Measurements from ENCODE around the gene CCDC186. TPM values are rescaled to one million over a fixed set of nuclear protein-coding genes. Genes with fewer than 3 reads are reported as not detected.

Gene CCDC186
- polyA plus RNA-seq, 1 of the 3 experiments (the other 2 are of a cell fraction), result 1.3 TPM

DNA sequence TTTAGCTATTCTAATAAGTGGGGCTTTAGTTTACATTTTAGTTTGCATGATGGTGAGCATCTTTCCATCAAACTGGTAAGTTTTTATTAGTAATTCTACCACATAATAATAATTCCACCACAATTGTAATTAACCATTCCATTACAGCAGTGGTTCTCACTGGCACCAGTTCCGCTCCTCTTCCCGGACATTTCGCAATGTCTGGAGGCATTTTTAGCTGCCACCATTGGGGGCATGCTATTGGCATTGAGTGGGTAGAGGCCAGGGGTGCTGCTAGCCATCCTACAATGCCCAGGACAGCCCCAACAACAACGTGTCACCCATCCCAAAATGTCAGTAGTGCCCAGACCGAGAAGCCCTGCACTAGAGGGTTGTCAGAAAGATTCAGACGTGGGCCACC is 98.9 kb downstream of the CCDC186 start:
- H2AFZ ChIP-seq (ENCODE audit: low read depth), result no peak overlapping the region
- H3K36me3 ChIP-seq (replicated peaks in 1 of 2; ENCODE audit: control insufficient read depth in 1 of 2, insufficient read depth in 2 of 2, low read length in 1 of 2), result no peaks in the 10 kb centered on the region
- CTCF ChIA-PET, result interaction anchor here (1.7 kb wide), 1 partner anchor 10 kb away, joined by 4 read pairs; no protein-coding TSS in a partner anchor
- no peaks in the 10 kb centered on the region for H3F3A ChIP-seq (replicated peaks; ENCODE audit: insufficient read depth)
- DNase-seq, result no peak
- H3K9me3 ChIP-seq, result no peaks in the 10 kb centered on the region
- no peaks in the 10 kb centered on the region for H3K79me2 ChIP-seq (ENCODE audit: insufficient read depth)
- H3K4me2 ChIP-seq, result no peak overlapping the region
- H3K4me1 ChIP-seq (ENCODE audit: control insufficient read depth in 1 of 2, insufficient read depth in 2 of 2, low read depth in 1 of 2, low read length in 1 of 2), result no peaks in the 10 kb centered on the region
- no peaks in the 10 kb centered on the region for H3K9me2 ChIP-seq
- H3K4me3 ChIP-seq (ENCODE audit: low read depth in 2 of 2, low read length in 1 of 2), result no peak overlapping the region
- POLR2A ChIA-PET, result no interaction called here
- no peaks in the 10 kb centered on the region for H4K20me1 ChIP-seq (ENCODE audit: insufficient read depth)
- no peak overlapping the region for H3K27ac ChIP-seq (ENCODE audit: low read depth in 2 of 2, low read length in 1 of 2)
- no peak overlapping the region for H3K9ac ChIP-seq
- TF ChIP-seq, protein P1, sequence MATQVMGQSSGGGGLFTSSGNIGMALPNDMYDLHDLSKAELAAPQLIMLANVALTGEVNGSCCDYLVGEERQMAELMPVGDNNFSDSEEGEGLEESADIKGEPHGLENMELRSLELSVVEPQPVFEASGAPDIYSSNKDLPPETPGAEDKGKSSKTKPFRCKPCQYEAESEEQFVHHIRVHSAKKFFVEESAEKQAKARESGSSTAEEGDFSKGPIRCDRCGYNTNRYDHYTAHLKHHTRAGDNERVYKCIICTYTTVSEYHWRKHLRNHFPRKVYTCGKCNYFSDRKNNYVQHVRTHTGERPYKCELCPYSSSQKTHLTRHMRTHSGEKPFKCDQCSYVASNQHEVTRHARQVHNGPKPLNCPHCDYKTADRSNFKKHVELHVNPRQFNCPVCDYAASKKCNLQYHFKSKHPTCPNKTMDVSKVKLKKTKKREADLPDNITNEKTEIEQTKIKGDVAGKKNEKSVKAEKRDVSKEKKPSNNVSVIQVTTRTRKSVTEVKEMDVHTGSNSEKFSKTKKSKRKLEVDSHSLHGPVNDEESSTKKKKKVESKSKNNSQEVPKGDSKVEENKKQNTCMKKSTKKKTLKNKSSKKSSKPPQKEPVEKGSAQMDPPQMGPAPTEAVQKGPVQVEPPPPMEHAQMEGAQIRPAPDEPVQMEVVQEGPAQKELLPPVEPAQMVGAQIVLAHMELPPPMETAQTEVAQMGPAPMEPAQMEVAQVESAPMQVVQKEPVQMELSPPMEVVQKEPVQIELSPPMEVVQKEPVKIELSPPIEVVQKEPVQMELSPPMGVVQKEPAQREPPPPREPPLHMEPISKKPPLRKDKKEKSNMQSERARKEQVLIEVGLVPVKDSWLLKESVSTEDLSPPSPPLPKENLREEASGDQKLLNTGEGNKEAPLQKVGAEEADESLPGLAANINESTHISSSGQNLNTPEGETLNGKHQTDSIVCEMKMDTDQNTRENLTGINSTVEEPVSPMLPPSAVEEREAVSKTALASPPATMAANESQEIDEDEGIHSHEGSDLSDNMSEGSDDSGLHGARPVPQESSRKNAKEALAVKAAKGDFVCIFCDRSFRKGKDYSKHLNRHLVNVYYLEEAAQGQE (IDR thresholded peaks at IDR 0.05; ENCODE audit: low read depth, low read length), result no peak
- TF ChIP-seq RAD21 (IDR thresholded peaks at IDR 0.05; ENCODE audit: low read length) (no peak), RXRA (IDR thresholded peaks at IDR 0.05; ENCODE audit: borderline replicate concordance, low read depth) (no peak), SIN3A (IDR thresholded peaks at IDR 0.05; ENCODE audit: borderline replicate concordance, low read depth, low read length) (no peak), MXI1 (IDR thresholded peaks at IDR 0.05; ENCODE audit: low read depth, low read length) (no peak), MEF2A (IDR thresholded peaks at IDR 0.05; ENCODE audit: borderline replicate concordance, low read depth) (no peak), FOSL2 (IDR thresholded peaks at IDR 0.05; ENCODE audit: borderline replicate concordance, low read depth) (no peak), RFX5 (IDR thresholded peaks at IDR 0.05; ENCODE audit: low read length) (no peak), TCF12 (IDR thresholded peaks at IDR 0.05) (no peak), ELF1 (IDR thresholded peaks at IDR 0.05) (no peak), JUND (IDR thresholded peaks at IDR 0.05) (no peak), FOXM1 (IDR thresholded peaks at IDR 0.05; ENCODE audit: low read depth) (no peak), GABPA (IDR thresholded peaks at IDR 0.05; ENCODE audit: low read depth) (no peak), TAF1 (IDR thresholded peaks at IDR 0.05; ENCODE audit: borderline replicate concordance, low read depth, low read length) (no peak)
- TF ChIP-seq, protein P2, sequence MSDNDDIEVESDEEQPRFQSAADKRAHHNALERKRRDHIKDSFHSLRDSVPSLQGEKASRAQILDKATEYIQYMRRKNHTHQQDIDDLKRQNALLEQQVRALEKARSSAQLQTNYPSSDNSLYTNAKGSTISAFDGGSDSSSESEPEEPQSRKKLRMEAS (IDR thresholded peaks at IDR 0.05; ENCODE audit: low read depth), result no peak
- TF ChIP-seq, protein P3, sequence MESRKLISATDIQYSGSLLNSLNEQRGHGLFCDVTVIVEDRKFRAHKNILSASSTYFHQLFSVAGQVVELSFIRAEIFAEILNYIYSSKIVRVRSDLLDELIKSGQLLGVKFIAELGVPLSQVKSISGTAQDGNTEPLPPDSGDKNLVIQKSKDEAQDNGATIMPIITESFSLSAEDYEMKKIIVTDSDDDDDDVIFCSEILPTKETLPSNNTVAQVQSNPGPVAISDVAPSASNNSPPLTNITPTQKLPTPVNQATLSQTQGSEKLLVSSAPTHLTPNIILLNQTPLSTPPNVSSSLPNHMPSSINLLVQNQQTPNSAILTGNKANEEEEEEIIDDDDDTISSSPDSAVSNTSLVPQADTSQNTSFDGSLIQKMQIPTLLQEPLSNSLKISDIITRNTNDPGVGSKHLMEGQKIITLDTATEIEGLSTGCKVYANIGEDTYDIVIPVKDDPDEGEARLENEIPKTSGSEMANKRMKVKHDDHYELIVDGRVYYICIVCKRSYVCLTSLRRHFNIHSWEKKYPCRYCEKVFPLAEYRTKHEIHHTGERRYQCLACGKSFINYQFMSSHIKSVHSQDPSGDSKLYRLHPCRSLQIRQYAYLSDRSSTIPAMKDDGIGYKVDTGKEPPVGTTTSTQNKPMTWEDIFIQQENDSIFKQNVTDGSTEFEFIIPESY (IDR thresholded peaks at IDR 0.05; ENCODE audit: borderline replicate concordance, low read depth), result no peak
- TF ChIP-seq, protein P4, sequence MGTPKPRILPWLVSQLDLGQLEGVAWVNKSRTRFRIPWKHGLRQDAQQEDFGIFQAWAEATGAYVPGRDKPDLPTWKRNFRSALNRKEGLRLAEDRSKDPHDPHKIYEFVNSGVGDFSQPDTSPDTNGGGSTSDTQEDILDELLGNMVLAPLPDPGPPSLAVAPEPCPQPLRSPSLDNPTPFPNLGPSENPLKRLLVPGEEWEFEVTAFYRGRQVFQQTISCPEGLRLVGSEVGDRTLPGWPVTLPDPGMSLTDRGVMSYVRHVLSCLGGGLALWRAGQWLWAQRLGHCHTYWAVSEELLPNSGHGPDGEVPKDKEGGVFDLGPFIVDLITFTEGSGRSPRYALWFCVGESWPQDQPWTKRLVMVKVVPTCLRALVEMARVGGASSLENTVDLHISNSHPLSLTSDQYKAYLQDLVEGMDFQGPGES (IDR thresholded peaks at IDR 0.05; ENCODE audit: low read depth, low read length), result no peak
- H3K27me3 ChIP-seq (ENCODE audit: insufficient read depth), result no peaks in the 10 kb centered on the region; the same call in 1 of the 2 replicates
- 89% methylated on average over 5 of the region's 6 CpGs for WGBS (ENCODE audit: low lambda C conversion rate)
